ENCODE results near the gene TERT. TPM values are rescaled to one million over a fixed set of nuclear protein-coding genes. Genes with fewer than 3 reads are reported as not detected.
A peak's percentile ranks its signal among the peaks of the same experiment; 100 is the strongest.
"Not testable (repeated sequence)": the region's sequence is repeated elsewhere in the genome, so short reads cannot be mapped to it uniquely, and the experiment has no call there.

TERT gene
- total RNA-seq, 2 experiments from 2014 or later: 0.36 TPM; not detected in 1

DNA sequence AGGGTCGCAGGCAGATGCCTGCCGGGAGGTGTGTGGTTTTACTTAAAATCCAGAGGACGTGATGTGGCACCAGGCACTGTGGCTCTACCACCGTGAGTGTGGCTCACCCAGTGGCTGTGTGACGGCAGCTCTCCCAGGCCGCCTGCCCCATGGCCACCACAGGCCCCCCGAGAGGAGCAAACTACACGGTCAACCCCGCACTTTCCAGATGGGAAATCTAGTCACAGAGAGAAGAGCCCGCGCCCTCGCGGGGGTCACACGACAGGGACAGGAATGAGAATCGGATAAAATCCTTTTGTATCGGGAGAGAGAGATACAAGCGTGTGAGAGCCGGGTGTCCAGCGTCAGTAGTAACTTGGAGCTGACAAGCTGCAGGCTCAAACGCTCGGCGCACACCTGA is 24.4 kb downstream of the TERT start:
- Mint-ChIP-seq H3K27me3 (peaks cover 16% of the 10 kb centered on the region), H3K36me3 (peaks cover 1% of the 10 kb centered on the region), H3K9me3 (peaks cover 3% of the 10 kb centered on the region), H3K4me3 (no peak overlapping the region), H3K4me1 (peaks cover 8% of the 10 kb centered on the region), H3K27ac (no peak overlapping the region)
- POLR2A ChIA-PET: no interaction called here
- ATAC-seq (ENCODE audit: low read depth) (no peak), DNase-seq (no peak)

DNA sequence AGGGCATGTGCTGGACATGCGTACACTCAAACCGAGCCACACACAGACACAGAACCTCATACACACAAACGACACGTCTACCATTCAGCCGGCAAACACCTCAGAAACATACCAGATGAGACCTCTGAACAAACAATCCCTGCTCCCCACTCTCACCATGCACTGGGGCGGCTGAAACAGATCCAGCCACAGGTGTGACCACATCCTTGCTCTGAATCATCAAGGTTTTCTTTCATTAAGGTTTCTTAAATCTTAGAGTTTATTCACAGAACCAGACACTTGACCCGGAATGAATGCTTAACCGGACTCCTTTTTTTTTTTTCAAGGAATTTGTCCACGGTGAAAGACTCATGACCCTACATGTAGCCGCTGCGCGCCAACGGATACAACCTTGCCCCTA is 26.2 kb downstream of the TERT start:
- Mint-ChIP-seq H3K4me1 (peaks cover 8% of the 10 kb centered on the region), H3K27ac (no peak overlapping the region), H3K36me3 (peaks cover 1% of the 10 kb centered on the region), H3K4me3 (no peak overlapping the region), H3K27me3 (peaks cover 16% of the 10 kb centered on the region), H3K9me3 (peaks cover under 1% of the 10 kb centered on the region)
- peak; percentile 92 for ATAC-seq (ENCODE audit: low read depth)
- DNase-seq: peak; percentile 50
- POLR2A ChIA-PET: no interaction called here

DNA sequence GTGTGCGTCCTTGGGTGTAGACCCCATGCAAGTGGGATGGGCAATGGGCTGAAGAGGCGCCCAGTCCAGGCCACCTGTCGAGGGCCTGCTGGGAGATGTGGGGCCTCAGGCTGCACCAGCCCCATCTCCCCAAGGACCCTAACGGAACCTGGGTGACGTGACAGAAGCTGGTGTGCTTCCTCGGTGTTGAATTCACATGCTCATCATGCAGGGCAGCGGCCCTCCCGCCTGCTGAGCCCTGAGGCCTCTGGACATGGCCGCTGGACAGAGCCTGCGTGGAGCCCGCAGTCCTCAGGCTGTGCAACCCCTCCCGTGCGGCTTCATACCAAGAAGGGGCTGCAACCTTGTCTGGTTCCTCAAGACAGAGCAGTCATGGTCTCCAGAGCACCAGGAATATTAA is 26.8 kb downstream of the TERT start:
- ATAC-seq (ENCODE audit: low read depth) (no peak), DNase-seq (no peak)
- no peak overlapping the region for H3K4me3 Mint-ChIP-seq
- no peaks in the 10 kb centered on the region for H3K9me3 Mint-ChIP-seq
- POLR2A ChIA-PET: no interaction called here
- H3K4me1 Mint-ChIP-seq: peaks cover 8% of the 10 kb centered on the region
- H3K36me3 Mint-ChIP-seq: peaks cover 1% of the 10 kb centered on the region
- peaks cover 16% of the 10 kb centered on the region for H3K27me3 Mint-ChIP-seq
- no peak overlapping the region for H3K27ac Mint-ChIP-seq

DNA sequence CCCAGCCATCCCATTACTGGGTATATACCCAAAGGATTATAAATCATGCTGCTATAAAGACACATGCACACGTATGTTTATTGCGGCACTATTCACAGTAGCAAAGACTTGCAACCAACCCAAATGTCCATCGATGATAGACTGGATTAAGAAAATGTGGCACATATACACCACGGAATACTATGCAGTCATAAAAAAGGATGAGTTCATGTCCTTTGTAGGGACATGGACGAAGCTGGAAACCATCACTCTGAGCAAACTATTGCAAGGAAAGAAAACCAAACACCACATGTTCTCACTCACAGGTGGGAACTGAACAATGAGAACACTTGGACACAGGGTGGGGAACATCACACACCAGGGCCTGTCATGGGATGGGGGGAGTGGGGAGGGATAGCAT is 27.4 kb downstream of the TERT start:
- ATAC-seq (ENCODE audit: low read depth); POLR2A ChIA-PET; H3K4me1 Mint-ChIP-seq; H3K4me3 Mint-ChIP-seq; H3K9me3 Mint-ChIP-seq; H3K36me3 Mint-ChIP-seq; DNase-seq; H3K27ac Mint-ChIP-seq: not testable (repeated sequence)
- H3K27me3 Mint-ChIP-seq: peaks cover 16% of the 10 kb centered on the region

DNA sequence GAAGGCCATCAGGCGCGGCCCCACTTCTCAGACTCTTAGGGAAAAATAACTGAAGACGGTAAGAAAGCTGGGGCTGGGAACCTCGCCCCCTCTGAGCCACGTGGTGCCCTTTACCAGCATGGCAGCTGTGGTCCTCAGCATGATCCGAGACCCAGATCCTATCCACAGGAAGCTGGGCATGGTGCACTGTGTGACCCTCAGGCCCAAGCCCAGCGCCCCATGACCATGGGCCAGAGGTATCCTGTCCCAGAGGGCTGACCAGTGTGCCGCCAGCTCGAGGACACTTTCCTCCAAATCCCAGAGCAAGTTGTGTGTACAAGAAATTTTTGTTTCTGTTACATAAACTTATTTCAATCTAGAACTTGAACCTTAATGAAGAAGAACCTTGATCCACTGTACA is 28.1 kb downstream of the TERT start:
- DNase-seq (no peak), ATAC-seq (ENCODE audit: low read depth) (no peak)
- H3K4me1 Mint-ChIP-seq: peaks cover 8% of the 10 kb centered on the region
- H3K27ac Mint-ChIP-seq: no peak overlapping the region
- POLR2A ChIA-PET: no interaction called here
- H3K36me3 Mint-ChIP-seq: peaks cover 3% of the 10 kb centered on the region
- peaks cover 7% of the 10 kb centered on the region for H3K9me3 Mint-ChIP-seq
- H3K4me3 Mint-ChIP-seq: no peak overlapping the region
- H3K27me3 Mint-ChIP-seq: peaks cover 18% of the 10 kb centered on the region

DNA sequence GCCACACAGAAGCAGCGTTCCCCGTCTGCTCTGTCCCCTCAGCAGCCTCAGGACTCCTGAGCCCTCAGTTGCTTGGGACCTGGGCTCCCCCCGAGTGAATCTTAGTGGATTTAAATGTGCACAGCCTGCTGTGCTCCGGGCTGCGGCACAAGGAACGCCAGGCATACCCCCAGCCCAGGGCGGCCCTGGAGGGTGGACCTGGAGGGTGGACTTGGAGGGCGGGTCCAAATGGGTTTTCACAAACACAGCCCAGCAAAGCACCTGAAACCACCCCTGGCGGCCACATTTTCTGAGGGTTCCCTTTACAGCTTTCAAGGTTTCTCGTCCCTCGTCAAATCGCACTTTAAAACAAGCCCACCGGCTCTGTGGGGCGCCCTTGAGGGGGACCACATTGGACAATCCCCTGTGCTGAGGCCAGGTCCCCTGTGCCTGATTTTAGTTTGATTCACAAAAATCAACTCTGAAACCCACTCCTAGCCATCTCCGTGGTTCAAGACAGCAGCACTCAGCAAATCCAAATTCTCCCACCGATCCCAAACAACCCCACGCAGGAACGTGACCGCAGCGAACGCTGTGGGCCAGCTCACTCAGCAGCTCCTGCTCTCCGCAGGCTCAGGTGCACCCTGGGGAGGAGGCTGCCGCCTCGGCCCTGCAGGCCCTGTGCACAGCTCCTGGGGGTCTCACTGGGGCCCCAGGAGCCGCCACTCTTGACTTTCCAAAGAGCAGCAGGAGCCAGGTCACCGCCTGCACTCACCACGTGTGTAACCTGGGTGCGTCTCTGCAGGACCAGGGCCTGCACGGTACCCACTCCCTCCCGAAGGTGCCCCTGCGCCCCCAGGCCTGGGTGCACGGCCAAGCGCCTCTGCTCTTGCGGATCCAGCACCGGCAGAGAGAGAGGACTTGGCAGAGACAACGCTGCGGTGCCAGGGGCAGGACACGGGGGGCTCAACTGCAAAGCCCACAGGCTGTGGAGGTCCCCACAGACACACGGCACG is 29.1 kb downstream of the TERT start:
- DNase-seq: no peak
- POLR2A ChIA-PET: no interaction called here
- Mint-ChIP-seq H3K9me3 (peaks cover 8% of the 10 kb centered on the region), H3K4me1 (peaks cover 8% of the 10 kb centered on the region), H3K27me3 (peaks cover 18% of the 10 kb centered on the region), H3K27ac (no peak overlapping the region), H3K36me3 (peaks cover 3% of the 10 kb centered on the region), H3K4me3 (no peak overlapping the region)
- no peak for ATAC-seq (ENCODE audit: low read depth)

DNA sequence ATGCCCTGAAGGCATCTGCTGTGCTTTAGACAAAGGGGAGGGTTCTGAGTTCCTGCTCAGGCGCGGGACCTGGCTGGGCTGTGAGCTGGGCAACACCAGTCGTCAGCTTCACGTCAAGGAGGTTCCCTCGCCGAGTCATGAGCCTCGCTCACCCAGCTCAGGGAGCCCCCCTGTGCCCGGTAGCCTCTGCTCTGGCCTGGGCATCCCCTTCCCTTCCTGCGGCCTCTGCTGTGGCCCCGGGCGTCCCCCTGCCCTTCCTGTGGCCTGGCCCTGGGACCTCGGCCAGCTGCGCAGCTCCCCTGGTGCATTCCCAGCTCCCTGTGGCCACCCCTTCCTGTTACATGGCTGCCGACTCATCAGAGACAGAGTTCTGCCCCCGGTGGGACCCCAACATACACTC is 29.8 kb downstream of the TERT start:
- peaks cover 21% of the 10 kb centered on the region for H3K27me3 Mint-ChIP-seq
- H3K36me3 Mint-ChIP-seq: peaks cover 2% of the 10 kb centered on the region
- no peak overlapping the region for H3K4me3 Mint-ChIP-seq
- peaks cover 8% of the 10 kb centered on the region for H3K4me1 Mint-ChIP-seq
- ATAC-seq (ENCODE audit: low read depth) (no peak), DNase-seq (no peak)
- H3K9me3 Mint-ChIP-seq: peaks cover 10% of the 10 kb centered on the region
- POLR2A ChIA-PET: no interaction called here
- no peak overlapping the region for H3K27ac Mint-ChIP-seq

DNA sequence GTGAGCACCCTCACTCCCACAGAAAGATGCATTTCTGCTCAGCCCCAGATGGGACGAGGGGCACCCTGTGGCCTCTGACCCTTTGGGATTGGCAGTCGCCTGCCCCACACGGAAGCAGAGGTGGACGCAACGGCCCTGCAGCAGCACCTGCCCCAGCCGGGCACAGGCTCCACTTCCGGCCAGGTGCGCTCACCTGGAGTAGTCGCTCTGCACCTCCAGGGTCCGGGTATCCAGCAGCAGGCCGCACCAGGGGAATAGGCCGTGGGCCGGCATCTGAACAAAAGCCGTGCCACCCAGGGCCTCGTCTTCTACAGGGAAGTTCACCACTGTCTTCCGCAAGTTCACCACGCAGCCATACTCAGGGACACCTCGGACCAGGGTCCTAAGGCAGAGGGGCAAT is 30.7 kb downstream of the TERT start:
- Mint-ChIP-seq H3K9me3 (peaks cover 10% of the 10 kb centered on the region), H3K27me3 (peaks cover 15% of the 10 kb centered on the region), H3K4me3 (no peak overlapping the region), H3K36me3 (peaks cover 2% of the 10 kb centered on the region), H3K27ac (no peak overlapping the region), H3K4me1 (peaks cover 8% of the 10 kb centered on the region)
- DNase-seq: no peak
- POLR2A ChIA-PET: no interaction called here
- no peak for ATAC-seq (ENCODE audit: low read depth)

DNA sequence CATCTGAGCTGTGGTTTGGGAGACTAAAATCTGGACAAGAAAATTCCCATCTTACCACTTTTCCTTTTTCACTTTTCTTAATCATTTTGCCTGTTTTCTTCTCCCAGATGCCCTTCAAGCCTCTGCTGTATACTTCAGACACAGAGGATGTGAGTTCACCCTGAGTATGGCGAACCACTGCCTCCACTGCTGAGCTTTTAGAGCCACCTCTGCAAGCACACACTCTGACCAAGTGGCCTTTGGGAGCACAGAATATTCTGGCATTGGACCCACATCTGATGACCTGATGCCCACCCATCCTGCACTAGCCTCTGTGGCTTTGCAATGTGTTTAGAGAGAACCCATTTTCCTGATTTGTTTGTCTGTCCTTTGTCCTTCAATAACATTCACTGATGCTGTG is 32.5 kb downstream of the TERT start:
- Mint-ChIP-seq H3K9me3 (peaks cover 10% of the 10 kb centered on the region), H3K36me3 (peaks cover 2% of the 10 kb centered on the region), H3K27ac (no peak overlapping the region), H3K4me1 (no peaks in the 10 kb centered on the region), H3K27me3 (peaks cover 19% of the 10 kb centered on the region), H3K4me3 (no peak overlapping the region)
- POLR2A ChIA-PET: no interaction called here
- DNase-seq: no peak
- no peak for ATAC-seq (ENCODE audit: low read depth)

DNA sequence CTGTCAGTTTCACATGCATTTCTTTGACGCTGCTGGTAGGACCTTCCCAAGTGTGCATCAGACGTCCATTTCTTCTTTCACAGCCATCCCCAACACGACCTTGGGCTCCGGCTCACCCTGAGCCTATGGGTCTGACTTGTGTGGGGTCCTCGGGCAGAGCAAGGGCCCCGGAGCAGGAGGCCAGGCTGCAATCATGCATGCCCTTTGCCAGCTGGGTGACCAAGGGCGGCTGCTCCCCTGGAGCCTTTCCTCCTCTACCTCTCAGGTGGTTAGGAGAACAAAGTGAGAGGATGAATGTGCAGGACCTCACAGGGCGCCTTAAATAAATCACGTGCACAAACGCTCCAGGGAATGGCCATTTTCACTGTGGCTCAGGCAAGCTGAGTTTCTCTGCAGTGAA is 33.2 kb downstream of the TERT start:
- no peak overlapping the region for H3K4me3 Mint-ChIP-seq
- POLR2A ChIA-PET: no interaction called here
- H3K36me3 Mint-ChIP-seq: peaks cover 2% of the 10 kb centered on the region
- DNase-seq: no peak
- no peak for ATAC-seq (ENCODE audit: low read depth)
- peaks cover 13% of the 10 kb centered on the region for H3K27me3 Mint-ChIP-seq
- peaks cover 10% of the 10 kb centered on the region for H3K9me3 Mint-ChIP-seq
- no peaks in the 10 kb centered on the region for H3K4me1 Mint-ChIP-seq
- no peak overlapping the region for H3K27ac Mint-ChIP-seq

DNA sequence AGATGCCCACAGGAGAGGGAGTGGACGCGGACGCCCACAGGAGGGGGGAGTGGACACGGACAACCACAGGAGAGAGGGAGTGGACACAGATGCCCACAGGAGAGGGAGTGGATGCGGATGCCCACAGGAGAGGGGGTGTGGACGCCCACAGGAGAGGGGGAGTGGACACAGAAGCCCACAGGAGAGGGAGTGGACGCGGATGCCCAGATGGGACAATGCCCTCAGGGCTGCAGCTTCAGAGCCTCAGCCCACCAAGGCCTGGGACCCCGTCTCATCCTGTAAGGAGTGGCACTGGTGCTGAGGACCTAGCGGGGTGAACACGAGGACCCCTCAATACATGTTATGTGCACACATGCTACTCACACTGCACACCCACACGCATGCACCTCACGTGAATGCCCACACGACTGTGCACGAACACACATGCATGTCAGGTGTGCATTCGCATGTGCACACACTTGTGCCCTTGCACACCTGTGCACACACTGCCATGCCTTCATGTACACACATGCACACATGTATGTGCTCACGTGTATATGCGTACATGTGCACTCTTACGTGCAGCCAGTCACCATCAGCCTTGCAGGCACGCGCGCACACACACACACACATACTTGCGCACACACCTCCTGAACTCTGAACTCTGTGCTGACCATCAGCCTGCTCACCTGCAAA is 34.9 kb downstream of the TERT start:
- Mint-ChIP-seq H3K27me3 (peaks cover 15% of the 10 kb centered on the region), H3K4me3 (no peak overlapping the region), H3K4me1 (peaks cover 14% of the 10 kb centered on the region), H3K9me3 (peaks cover 10% of the 10 kb centered on the region), H3K36me3 (peaks cover 2% of the 10 kb centered on the region), H3K27ac (no peak overlapping the region)
- POLR2A ChIA-PET: no interaction called here
- ATAC-seq (ENCODE audit: low read depth): no peak
- DNase-seq: no peak

DNA sequence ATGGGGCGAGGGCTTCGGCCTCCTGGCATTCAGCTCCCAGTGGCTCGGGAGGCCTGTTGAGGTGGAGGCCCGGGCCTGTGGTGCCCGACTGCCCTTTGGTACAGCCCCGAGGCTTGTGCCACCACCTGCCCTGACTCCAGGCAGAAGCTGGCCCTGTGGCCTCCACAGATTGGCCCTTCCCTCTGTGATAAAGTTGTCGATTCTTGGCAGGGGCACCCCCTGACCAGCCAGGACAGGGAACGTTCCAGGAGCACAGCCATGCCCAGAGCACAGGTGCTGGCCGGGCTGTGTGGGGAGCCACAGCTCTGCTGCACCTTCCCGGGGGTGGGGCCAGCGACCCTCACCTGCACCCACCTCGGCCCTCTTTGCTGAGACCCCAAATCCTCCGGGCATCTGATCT is 37.0 kb downstream of the TERT start:
- no peak for DNase-seq
- peaks cover 16% of the 10 kb centered on the region for H3K4me1 Mint-ChIP-seq
- peaks cover 10% of the 10 kb centered on the region for H3K9me3 Mint-ChIP-seq
- H3K27ac Mint-ChIP-seq: no peak overlapping the region
- peaks cover 16% of the 10 kb centered on the region for H3K27me3 Mint-ChIP-seq
- POLR2A ChIA-PET: no interaction called here
- H3K36me3 Mint-ChIP-seq: peaks cover 2% of the 10 kb centered on the region
- H3K4me3 Mint-ChIP-seq: no peak overlapping the region
- ATAC-seq (ENCODE audit: low read depth): no peak

DNA sequence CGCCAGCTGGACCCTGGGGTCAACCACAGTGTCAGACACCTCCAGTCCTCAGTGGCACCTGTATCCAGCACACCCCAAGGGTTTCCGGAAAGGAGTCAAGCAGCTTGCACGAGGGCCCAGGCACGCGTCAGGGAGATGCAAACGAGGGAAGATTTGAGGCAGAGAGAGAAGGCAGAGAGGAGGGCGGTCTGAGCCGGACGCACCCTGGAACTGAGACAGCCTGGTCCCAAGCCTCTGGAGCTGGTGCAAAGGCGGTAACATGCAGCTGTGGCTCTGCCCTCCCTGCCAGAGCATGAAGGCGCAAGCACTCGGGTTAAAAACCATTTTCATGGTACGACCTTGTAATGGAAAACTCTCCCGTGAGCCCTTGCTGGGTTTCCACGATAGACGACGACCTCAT is 37.5 kb downstream of the TERT start:
- DNase-seq (no peak), ATAC-seq (ENCODE audit: low read depth) (no peak)
- no peak overlapping the region for H3K4me3 Mint-ChIP-seq
- peaks cover 2% of the 10 kb centered on the region for H3K36me3 Mint-ChIP-seq
- POLR2A ChIA-PET: no interaction called here
- H3K4me1 Mint-ChIP-seq: peaks cover 16% of the 10 kb centered on the region
- no peak overlapping the region for H3K27ac Mint-ChIP-seq
- peaks cover 17% of the 10 kb centered on the region for H3K27me3 Mint-ChIP-seq
- peaks cover 7% of the 10 kb centered on the region for H3K9me3 Mint-ChIP-seq

DNA sequence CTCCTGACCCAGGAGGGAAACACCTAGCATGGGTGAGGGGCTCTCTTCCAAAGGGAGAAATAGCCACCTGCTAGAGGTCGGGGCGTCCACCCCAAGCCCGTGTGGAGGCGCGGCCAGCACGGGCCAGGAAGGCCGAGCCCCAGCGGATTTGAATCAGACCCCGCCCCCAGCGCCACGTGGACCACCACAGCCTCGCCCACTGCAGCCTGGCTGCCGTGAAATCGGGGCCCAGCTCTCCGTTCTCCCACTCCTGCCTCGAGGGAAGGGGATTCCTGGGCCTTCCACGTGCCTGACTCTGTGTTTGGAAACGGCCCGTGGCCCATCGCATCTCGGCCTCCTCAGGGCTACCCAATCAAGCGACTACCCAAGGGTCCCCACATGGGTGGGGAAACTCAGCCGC is 38.1 kb downstream of the TERT start:
- Mint-ChIP-seq H3K27ac (no peak overlapping the region), H3K4me1 (peaks cover 16% of the 10 kb centered on the region), H3K36me3 (no peaks in the 10 kb centered on the region), H3K4me3 (no peak overlapping the region), H3K9me3 (peaks cover 3% of the 10 kb centered on the region), H3K27me3 (peaks cover 15% of the 10 kb centered on the region)
- DNase-seq: no peak
- no peak for ATAC-seq (ENCODE audit: low read depth)
- POLR2A ChIA-PET: no interaction called here
